Measurements from ENCODE around the gene SPRR1B. TPM values are rescaled to one million over a fixed set of nuclear protein-coding genes. Genes with fewer than 3 reads are reported as not detected.

The SPRR1B gene
- total and polyA plus RNA-seq, 4 donors, result 0.31 to 1.9 TPM; not detected in 2

- ATAC-seq (ENCODE audit: insufficient read depth, low FRiP score) (no peak), DNase-seq (no peak)
- H3K36me3 ChIP-seq (ENCODE audit: control insufficient read depth in 4 of 4, insufficient read depth in 4 of 4, low read length in 4 of 4), result no peaks in the 10 kb centered on the region
- TF ChIP-seq CTCF (IDR thresholded peaks at IDR 0.05; ENCODE audit: control extremely low read depth, extremely low read depth), result no peak
- H3K27me3 ChIP-seq (ENCODE audit: control insufficient read depth in 3 of 3, insufficient read depth in 3 of 3, low read length in 2 of 3), result no peaks in the 10 kb centered on the region
- peaks cover 0 to 3% (median 0%) of the 10 kb centered on the region in 4 donors for H3K9me3 ChIP-seq (ENCODE audit: control insufficient read depth in 4 of 4, insufficient read depth in 3 of 4, low read length in 3 of 4)
- H3K4me1 ChIP-seq (ENCODE audit: control insufficient read depth in 5 of 5, insufficient read depth in 5 of 5, low read length in 5 of 5), result no peaks in the 10 kb centered on the region
- no peak overlapping the region for H3K9ac ChIP-seq (ENCODE audit: insufficient read depth in 1 of 2, low read length in 2 of 2)
- H3K27ac ChIP-seq (ENCODE audit: low read depth in 1 of 2, low read length in 1 of 2), result no peak overlapping the region
- H3K4me3 ChIP-seq, result no peak overlapping the region
Observed at GRCh38 chr1:153032073-153032472, 1.1 kb downstream of the SPRR1B start.

- peak; percentile 53 for ATAC-seq (ENCODE audit: insufficient read depth, low FRiP score)
- Histone ChIP-seq H3K9me3 (ENCODE audit: control insufficient read depth in 4 of 4, insufficient read depth in 3 of 4, low read length in 3 of 4) (peaks cover 0 to 3% (median 0%) of the 10 kb centered on the region in 4 donors), H3K4me3 (no peak overlapping the region), H3K27ac (ENCODE audit: low read depth in 1 of 2, low read length in 1 of 2) (no peak overlapping the region), H3K27me3 (ENCODE audit: control insufficient read depth in 3 of 3, insufficient read depth in 3 of 3, low read length in 2 of 3) (no peaks in the 10 kb centered on the region), H3K36me3 (ENCODE audit: control insufficient read depth in 4 of 4, insufficient read depth in 4 of 4, low read length in 4 of 4) (no peaks in the 10 kb centered on the region), H3K4me1 (ENCODE audit: control insufficient read depth in 5 of 5, insufficient read depth in 5 of 5, low read length in 5 of 5) (no peaks in the 10 kb centered on the region), H3K9ac (ENCODE audit: insufficient read depth in 1 of 2, low read length in 2 of 2) (no peak overlapping the region)
- WGBS, 2 donors, result 29 to 48% methylated on average over 3 of the region's 3 CpGs
- peak in 1 of 3 donors; percentile 0 for DNase-seq
- no peak for TF ChIP-seq CTCF (IDR thresholded peaks at IDR 0.05; ENCODE audit: control extremely low read depth, extremely low read depth)
Observed at GRCh38 chr1:153032677-153033308, 1.8 kb downstream of the SPRR1B start.

- DNase-seq, result no peak
- H3K27ac ChIP-seq (ENCODE audit: low read depth in 1 of 2, low read length in 1 of 2), result no peak overlapping the region
- no peak for ATAC-seq (ENCODE audit: insufficient read depth, low FRiP score)
- H3K4me3 ChIP-seq, result no peak overlapping the region
- no peaks in the 10 kb centered on the region for H3K27me3 ChIP-seq (ENCODE audit: control insufficient read depth in 3 of 3, insufficient read depth in 3 of 3, low read length in 2 of 3)
- WGBS, 2 donors, result 81 to 84% methylated on average over 1 of the region's 1 CpG
- no peaks in the 10 kb centered on the region for H3K9me3 ChIP-seq (ENCODE audit: control insufficient read depth in 4 of 4, insufficient read depth in 3 of 4, low read length in 3 of 4)
- no peak for TF ChIP-seq CTCF (IDR thresholded peaks at IDR 0.05; ENCODE audit: control extremely low read depth, extremely low read depth)
- H3K9ac ChIP-seq (ENCODE audit: insufficient read depth in 1 of 2, low read length in 2 of 2), result no peak overlapping the region
- no peaks in the 10 kb centered on the region for H3K36me3 ChIP-seq (ENCODE audit: control insufficient read depth in 4 of 4, insufficient read depth in 4 of 4, low read length in 4 of 4)
- H3K4me1 ChIP-seq (ENCODE audit: control insufficient read depth in 5 of 5, insufficient read depth in 5 of 5, low read length in 5 of 5), result no peaks in the 10 kb centered on the region
Observed at GRCh38 chr1:153035211-153035610, 4.2 kb downstream of the SPRR1B start.
